ENCODE results near the gene ARAF.
"Not testable (repeated sequence)": the region's sequence is repeated elsewhere in the genome, so short reads cannot be mapped to it uniquely, and the experiment has no call there.

ARAF gene

GRCh38 chrX:47560934-47561658 is at the start of gene ARAF:
Gene ARAF (plus strand): TSS chrX:47561205. CDS start chrX:47562968, 1,763 bp downstream.
- DNase-seq, result peak; percentile 83

DNA sequence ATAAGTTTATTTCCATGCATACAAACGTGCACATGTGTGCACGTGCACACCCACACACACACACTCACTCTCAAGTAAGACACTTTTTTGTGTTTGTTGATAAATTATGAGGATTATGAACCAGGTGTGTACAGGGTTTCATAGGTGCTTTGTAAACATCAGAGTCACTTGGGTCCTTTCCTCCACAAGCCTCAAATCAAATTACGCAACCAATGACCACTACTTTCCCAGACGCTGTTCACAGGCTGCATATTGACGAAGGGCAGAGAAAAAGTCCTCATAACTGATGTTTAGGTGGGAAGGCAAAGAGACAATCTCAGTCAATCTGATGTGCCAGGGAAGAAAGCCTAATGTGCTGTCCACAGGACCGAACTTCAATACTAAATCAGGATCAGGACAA is 48.6 kb upstream of the ARAF start:
- not testable (repeated sequence) for DNase-seq

- not testable (repeated sequence) for DNase-seq
These were observed 47.7 kb upstream of the ARAF start for GRCh38 chrX:47513034-47513965.

DNA sequence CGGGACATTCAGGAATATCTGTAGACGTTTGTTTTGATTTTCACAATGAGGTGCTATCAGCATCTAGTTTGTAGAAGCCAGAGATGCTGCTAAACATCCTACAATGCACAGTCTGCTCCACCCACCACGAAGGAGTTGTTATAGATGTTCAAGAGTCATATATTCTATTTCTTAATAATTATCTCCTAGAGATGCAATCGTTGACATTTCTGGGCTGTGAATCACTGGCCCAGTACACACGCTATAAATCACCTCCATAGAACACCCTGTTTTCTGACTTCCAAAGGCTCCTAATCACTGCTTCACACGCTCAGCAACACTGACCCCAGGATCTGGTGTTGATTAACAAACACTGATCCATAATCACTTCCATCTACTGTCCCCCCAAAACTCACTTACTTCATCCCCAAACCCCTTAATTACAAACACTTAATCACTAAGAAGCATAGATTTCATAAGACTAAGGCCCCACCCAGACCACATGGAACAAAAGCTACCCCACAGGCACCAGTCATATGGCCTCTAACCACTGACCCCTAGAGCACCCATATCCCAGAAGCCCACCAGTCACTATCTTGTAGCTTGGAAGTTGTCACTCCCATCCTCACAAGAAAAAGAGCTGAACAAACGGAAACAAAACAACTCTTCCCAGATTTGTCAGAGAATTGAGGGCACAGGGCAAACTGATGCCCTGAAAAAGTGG is 46.3 kb upstream of the ARAF start:
- peak; percentile 15 for DNase-seq

- DNase-seq, result no peak
These were observed 44.9 kb upstream of the ARAF start for GRCh38 chrX:47515941-47516665.

DNA sequence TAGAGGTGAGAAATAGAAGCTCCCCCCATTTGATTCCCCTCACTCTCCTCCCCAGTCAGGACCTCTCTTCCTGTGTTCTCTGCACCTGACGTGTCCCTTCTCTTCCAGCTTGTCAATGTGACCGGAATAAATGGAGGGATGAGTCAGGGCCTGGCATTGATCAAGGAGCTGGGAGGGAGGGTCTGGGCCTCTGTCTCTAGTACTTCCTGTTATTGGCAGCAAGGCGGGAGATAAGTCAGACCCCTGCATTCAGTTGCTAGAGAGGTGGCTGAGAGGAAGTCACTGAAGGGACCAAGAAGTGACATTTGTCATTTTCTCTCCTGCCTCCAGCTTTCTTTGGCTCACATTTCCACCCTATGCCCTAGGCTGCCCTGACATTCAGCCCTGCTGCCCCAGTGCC is 42.9 kb upstream of the ARAF start:
- no peak for DNase-seq

GRCh38 chrX:47523297-47523696 is 37.7 kb upstream of the ARAF start:
- peak; percentile 30 for DNase-seq

DNA sequence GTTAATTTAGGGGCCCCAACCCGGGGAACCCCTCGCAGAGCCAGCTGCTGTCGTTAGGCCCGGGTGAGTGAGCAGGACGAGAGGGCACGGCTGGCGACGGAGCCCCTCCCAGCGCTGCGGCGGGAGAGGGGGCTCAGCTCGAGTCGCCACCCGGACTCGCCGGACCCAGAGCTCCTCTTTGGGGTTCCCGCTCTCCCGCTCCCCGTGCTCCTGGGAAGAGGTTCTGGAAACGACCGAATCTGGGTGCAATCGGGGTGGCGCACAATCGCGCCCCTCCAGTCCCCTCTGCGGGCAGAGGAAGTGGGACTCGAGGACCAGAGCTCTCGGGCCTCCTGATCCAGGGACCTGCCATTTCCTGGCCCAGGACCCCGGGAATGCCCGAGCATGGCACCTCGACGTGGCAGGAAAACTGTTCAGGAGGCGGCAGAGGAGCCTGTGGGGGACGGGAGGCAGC is 37.3 kb upstream of the ARAF start:
- DNase-seq, result no peak

DNA sequence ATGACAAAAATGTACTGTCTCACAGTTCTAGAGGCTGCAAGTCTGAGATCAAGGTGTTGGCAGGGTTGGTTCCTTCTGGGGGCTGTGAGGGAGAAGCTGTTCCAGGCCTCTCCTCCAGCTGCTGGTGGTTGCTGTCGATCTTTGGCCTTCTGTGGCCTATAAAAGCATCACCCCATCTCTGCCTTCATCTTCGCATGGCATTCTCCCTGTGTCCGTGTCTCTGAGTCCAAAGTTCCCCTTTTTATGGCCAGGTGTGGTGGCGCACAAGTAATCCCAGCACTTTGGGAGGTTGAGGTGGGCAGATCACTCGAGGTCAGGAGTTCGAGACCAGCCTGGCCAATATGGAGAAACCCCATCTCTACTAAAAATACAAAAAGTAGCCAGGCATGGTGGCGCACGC is 31.5 kb upstream of the ARAF start:
- DNase-seq, result no peak

DNA sequence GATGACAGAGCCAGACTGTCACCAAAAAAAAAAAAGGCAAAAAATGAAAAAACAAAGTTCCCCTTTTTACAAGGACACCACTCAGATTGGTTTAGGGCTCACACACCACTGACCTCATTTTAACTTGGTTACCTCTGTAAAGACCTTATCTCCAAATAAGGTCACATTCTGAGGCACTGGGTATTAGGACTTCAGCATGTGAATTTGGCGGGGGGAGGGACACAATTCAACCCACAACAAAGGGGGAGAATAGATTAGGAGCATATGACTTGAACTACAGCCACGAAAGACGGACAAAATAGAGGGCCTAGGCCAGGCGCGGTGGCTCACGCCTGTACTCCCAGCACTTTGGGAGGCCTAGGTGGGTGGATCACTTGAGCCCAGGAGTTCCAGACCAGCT is 31.0 kb upstream of the ARAF start:
- DNase-seq, result no peak

- DNase-seq, result no peak
These were observed 21.1 kb upstream of the ARAF start for GRCh38 chrX:47539860-47540259.

- peak; percentile 80 for DNase-seq
These were observed 20.1 kb upstream of the ARAF start for GRCh38 chrX:47540754-47541538.

GRCh38 chrX:47543496-47543895 is 17.5 kb upstream of the ARAF start:
- DNase-seq, result no peak

GRCh38 chrX:47556045-47556623 is 4.9 kb upstream of the ARAF start:
- DNase-seq, result peak; percentile 87

DNA sequence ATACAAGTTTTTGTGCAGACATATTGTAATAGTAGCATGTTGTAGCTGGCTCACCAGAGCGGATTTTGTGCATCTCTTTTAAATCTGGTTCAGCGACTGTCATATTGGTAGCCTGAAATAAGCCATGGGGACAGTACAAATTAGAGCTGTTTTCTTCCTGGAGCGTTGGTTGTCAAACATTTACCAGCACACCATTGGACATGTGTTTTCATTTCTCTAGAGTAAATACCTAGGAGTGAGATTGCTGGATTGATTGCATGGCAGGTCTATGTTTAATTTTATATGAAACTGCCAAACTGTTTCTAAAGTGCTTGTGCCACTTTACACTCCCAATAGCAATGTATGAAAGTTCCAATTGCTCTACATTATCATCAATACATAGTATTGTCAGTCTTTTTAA is 2.6 kb upstream of the ARAF start:
- DNase-seq, result no peak

- DNase-seq, result no peak
These were observed 649 bp upstream of the ARAF start for GRCh38 chrX:47560179-47560933.

- no peak for DNase-seq
These were observed 700 bp downstream of the ARAF start for GRCh38 chrX:47561659-47562151.

DNA sequence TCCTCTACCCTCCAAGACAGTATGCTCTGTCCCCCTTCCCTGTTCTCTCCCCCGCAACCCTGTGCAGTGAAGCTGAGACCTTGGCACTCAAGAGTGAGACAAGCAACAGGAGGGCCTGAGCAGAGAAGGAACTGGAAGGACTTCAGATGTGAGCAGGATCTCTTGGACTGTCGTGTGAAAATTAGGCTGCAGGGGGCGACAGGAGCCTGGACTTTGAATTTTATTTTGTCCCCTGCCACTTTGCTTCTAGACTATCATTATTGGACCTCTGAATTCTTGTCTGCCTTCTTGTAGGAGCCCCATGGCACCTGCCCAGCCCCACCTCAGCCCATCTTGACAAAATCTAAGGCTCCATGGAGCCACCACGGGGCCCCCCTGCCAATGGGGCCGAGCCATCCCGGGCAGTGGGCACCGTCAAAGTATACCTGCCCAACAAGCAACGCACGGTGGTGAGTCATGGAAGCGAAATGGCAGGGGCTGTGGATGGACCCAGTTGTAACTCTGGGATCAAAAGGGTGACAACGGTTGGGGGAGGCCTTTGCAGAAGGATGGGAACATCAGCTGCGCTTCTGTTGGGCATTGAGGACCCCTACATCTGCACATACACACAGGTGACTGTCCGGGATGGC is 1.7 kb downstream of the ARAF start:
- no peak for DNase-seq

- no peak for DNase-seq
These were observed 2.9 kb downstream of the ARAF start for GRCh38 chrX:47563801-47564315.

Data from kidney glomerular epithelial cell (primary cell).